Activated T-cell treated with anti-CD3 and anti-CD28 coated beads, Interleukin-2, amount 50 U/mL, for 72 hours (primary cell): ENCODE results near the gene ZFYVE28. TPM values are rescaled to one million over a fixed set of nuclear protein-coding genes. Genes with fewer than 3 reads are reported as not detected.
A peak's percentile ranks its signal among the peaks of the same experiment; 100 is the strongest.

Source experiments
- ATAC-seq, 2 donors: fragments of 150-1000 bp; cut with Tn5 transposase; replicated peaks in 1 of 2; 2 replicates each; pipeline ENCODE4 v1.10.0; 2021; ENCODE audit warnings: moderate library complexity in 2 of 2, mild to moderate bottlenecking in 1 of 2
- DNase-seq, 2 donors: peaks; one replicate each; pipeline ENCODE4 v3.0.0; 2021 to 2022; ENCODE audit warnings: mixed read lengths in 1 of 2
- H3K27ac Mint-ChIP-seq: one replicate; pipeline ENCODE4 v1.8.0; 2022; ENCODE audit warnings: mild to moderate bottlenecking, moderate library complexity, mixed read lengths
- H3K27me3 Mint-ChIP-seq: one replicate; pipeline ENCODE4 v1.8.0; 2022; ENCODE audit warnings: low read depth, mixed read lengths
- H3K36me3 Mint-ChIP-seq, 2 donors: one replicate each; pipeline ENCODE4 v1.8.0; 2022; ENCODE audit warnings: mixed read lengths in 2 of 2, mild to moderate bottlenecking in 1 of 2; ENCODE audit not compliant: insufficient read depth in 2 of 2
- H3K4me1 Mint-ChIP-seq: one replicate; pipeline ENCODE4 v1.8.0; 2022; ENCODE audit warnings: low read depth, mixed read lengths
- H3K4me3 Mint-ChIP-seq, 2 donors: one replicate each; pipeline ENCODE4 v1.8.0; 2022; ENCODE audit warnings: mild to moderate bottlenecking in 2 of 2, mixed read lengths in 2 of 2, moderate library complexity in 2 of 2
- H3K9me3 Mint-ChIP-seq, 2 donors: one replicate each; pipeline ENCODE4 v1.8.0; 2022; ENCODE audit warnings: mixed read lengths in 2 of 2
- total RNA-seq, 2 donors: library from RNA; stranded (reverse); gene quantifications; one replicate each; pipeline ENCODE4 v1.2.3, GENCODE V29; 2022

The ZFYVE28 gene
- total RNA-seq, 2 donors from 2014 or later, result 14.4 to 24.4 TPM

DNA sequence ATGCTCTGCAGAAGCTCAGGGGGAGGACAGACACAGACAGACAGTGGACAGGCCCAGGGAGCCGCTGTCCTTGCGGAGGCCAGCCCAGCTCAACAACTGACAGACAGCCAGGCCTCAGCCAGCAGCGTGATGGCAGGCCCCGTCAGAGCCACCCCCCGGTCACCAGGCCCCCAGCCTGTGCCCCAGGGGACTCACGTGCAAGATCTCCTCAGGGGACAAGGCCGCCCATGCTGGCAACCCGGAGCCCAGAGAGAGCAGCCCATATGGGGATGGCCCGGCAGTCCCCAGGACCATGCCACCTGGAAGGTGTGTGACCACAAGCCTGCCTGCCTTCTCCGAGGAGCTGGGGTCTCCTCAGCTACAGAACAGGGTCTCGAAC, 128.5 kb downstream of the ZFYVE28 start:
- DNase-seq, result no peak
- Mint-ChIP-seq H3K27ac (no peak overlapping the region), H3K4me3 (peak overlapping the region in 1 of 2 donors; percentile 50), H3K36me3 (peaks cover 3 to 5% of the 10 kb centered on the region in 2 donors), H3K4me1 (peaks cover 17% of the 10 kb centered on the region), H3K9me3 (peaks cover 0 to 2% of the 10 kb centered on the region in 2 donors), H3K27me3 (no peaks in the 10 kb centered on the region)
- no peak for ATAC-seq

GRCh38 chr4:2289311-2289954, 129.0 kb downstream of the ZFYVE28 start:
- Mint-ChIP-seq H3K27me3 (no peaks in the 10 kb centered on the region), H3K36me3 (peaks cover 3% of the 10 kb centered on the region in 2 donors), H3K4me3 (peak overlapping the region in 1 of 2 donors; percentile 50), H3K4me1 (peaks cover 17% of the 10 kb centered on the region), H3K27ac (no peak overlapping the region), H3K9me3 (peaks cover 0 to 2% of the 10 kb centered on the region in 2 donors)
- no peak for DNase-seq
- ATAC-seq, result no peak

GRCh38 chr4:2288051-2288541, 130.3 kb downstream of the ZFYVE28 start:
- H3K9me3 Mint-ChIP-seq, result no peaks in the 10 kb centered on the region
- no peak overlapping the region for H3K4me3 Mint-ChIP-seq
- H3K36me3 Mint-ChIP-seq, result no peaks in the 10 kb centered on the region
- ATAC-seq, result no peak
- H3K4me1 Mint-ChIP-seq, result peaks cover 20% of the 10 kb centered on the region
- H3K27ac Mint-ChIP-seq, result no peak overlapping the region
- no peak for DNase-seq
- H3K27me3 Mint-ChIP-seq, result no peaks in the 10 kb centered on the region

GRCh38 chr4:2287594-2287915, 130.9 kb downstream of the ZFYVE28 start:
- Mint-ChIP-seq H3K4me3 (no peak overlapping the region), H3K27me3 (no peaks in the 10 kb centered on the region), H3K9me3 (no peaks in the 10 kb centered on the region), H3K36me3 (no peaks in the 10 kb centered on the region), H3K4me1 (peaks cover 25% of the 10 kb centered on the region), H3K27ac (no peak overlapping the region)
- ATAC-seq (no peak), DNase-seq (no peak)

DNA sequence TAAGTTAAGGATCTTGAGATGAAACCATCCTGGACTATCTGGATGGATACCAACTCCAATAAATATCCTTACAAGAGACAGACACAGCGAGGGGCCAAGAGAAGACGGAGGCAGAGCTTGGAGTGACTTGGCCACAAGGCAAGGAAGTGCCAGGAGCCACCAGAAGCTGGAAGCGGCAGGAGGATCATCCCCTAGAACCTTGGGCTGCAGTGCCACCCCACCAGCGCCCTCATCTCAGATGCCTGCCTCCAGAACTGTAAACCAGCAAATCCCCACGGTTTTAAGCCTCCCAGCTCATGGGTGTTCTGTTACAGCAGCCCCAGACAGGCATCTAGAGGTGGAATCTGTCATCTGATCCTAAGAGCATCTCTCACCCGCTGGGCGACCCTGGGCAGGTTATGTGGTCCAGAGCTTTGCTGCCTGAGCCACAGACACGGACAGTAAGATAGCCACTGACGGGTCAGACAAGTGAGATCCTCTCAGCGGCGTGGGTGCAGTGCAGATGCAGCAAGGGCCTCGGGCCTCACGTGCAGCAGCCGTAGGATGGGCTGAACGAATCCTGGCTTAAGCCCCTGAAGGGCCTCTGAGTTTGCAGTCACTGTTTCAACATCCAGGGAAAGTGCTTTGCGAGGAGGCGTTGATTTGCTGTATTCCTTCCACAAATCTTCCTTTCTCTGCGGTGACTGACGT, 131.4 kb downstream of the ZFYVE28 start:
- no peaks in the 10 kb centered on the region for H3K9me3 Mint-ChIP-seq
- DNase-seq, result no peak
- H3K4me3 Mint-ChIP-seq, result no peak overlapping the region
- no peak for ATAC-seq
- peaks cover 30% of the 10 kb centered on the region for H3K4me1 Mint-ChIP-seq
- H3K36me3 Mint-ChIP-seq, result no peaks in the 10 kb centered on the region
- H3K27me3 Mint-ChIP-seq, result no peaks in the 10 kb centered on the region
- H3K27ac Mint-ChIP-seq, result no peak overlapping the region

DNA sequence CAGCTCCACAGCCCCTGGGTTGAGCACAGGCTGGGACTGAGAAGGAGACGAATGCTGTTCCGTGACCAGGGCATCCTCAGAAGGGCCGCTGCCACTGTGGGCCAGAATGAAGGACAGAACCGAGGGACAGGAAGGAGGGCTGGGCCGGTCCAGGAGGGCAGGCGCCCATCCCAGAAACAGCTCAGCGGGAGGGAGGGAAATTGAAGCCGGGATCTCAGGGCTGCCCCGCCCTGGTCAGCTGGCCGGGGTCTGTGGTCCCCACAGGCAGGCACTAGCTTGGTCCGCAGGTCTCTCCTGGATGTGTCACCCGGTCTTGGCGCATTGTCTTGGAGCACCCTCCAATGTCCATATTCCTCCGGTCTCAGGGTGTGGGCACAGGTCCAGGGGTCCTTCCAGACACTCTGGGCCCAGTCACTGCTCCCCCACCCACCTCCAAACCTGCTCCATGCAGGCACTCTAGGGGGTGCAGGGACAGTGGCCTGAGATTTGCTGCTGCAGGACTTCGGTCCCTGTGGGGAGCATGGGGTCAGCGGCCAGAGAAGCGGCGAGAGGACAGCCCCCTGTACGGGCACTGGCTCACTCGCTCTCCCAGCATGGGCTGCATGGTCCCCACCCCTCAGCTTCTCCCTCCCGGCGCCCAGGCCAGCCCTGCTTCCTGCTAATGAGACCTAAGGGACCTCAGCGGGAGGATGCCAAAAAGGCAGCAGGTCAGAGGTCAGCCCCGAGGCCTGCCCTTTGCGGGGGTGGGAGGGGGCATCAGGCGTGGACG, 132.6 kb downstream of the ZFYVE28 start:
- ATAC-seq (no peak), DNase-seq (no peak)
- no peaks in the 10 kb centered on the region for H3K27me3 Mint-ChIP-seq
- peaks cover 35% of the 10 kb centered on the region for H3K4me1 Mint-ChIP-seq
- no peak overlapping the region for H3K4me3 Mint-ChIP-seq
- H3K36me3 Mint-ChIP-seq, result no peaks in the 10 kb centered on the region
- H3K27ac Mint-ChIP-seq, result no peak overlapping the region
- H3K9me3 Mint-ChIP-seq, result no peaks in the 10 kb centered on the region

- no peak for DNase-seq
- Mint-ChIP-seq H3K27ac (no peak overlapping the region), H3K4me1 (peaks cover 35% of the 10 kb centered on the region), H3K4me3 (no peak overlapping the region), H3K9me3 (no peaks in the 10 kb centered on the region), H3K36me3 (no peaks in the 10 kb centered on the region), H3K27me3 (no peaks in the 10 kb centered on the region)
- no peak for ATAC-seq
Observed at GRCh38 chr4:2284934-2285612, 133.4 kb downstream of the ZFYVE28 start.

DNA sequence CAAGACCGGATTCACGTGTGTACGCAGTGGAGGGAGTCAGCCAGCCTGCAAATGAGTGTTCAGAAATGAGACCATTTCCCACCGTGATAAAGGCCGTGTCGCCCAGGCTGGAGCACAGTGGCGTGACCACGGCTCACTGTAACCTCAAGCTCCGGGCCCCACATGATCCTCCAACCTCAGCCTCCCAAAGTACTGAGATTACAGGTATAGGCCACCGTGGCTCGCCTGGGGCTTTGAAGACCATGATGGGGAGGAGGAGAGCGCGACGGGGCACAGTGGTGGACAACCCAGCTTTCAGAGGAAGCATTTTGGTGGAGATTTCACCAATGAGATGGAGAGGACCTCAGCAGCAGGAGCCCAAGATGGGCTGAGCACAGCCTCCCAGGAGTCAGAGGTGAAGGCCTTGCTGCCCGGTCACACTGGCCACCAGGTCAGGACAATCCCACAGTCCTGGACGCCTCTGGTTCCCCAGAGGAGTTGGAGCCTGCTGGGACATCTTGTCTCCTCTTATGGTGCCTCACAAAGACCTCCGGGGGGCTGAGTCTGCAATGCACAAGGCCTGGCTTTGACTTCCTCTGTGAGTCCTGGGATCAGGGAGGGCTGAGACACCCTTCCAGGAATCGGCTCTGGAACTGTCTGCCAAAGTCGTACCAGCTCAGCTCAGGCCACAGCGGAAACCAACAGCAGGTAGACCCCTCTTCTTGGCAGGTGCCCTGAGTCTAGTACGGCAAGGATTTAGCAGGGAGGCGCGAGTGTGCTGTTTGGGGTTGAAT, 134.1 kb downstream of the ZFYVE28 start:
- H3K4me1 Mint-ChIP-seq, result peaks cover 30% of the 10 kb centered on the region
- no peak for ATAC-seq
- H3K27ac Mint-ChIP-seq, result no peak overlapping the region
- no peaks in the 10 kb centered on the region for H3K36me3 Mint-ChIP-seq
- no peak for DNase-seq
- no peaks in the 10 kb centered on the region for H3K27me3 Mint-ChIP-seq
- no peak overlapping the region for H3K4me3 Mint-ChIP-seq
- no peaks in the 10 kb centered on the region for H3K9me3 Mint-ChIP-seq

GRCh38 chr4:2283199-2283711, 135.2 kb downstream of the ZFYVE28 start:
- Mint-ChIP-seq H3K36me3 (no peaks in the 10 kb centered on the region), H3K9me3 (no peaks in the 10 kb centered on the region), H3K4me1 (peaks cover 30% of the 10 kb centered on the region), H3K27ac (no peak overlapping the region), H3K4me3 (no peak overlapping the region), H3K27me3 (no peaks in the 10 kb centered on the region)
- no peak for ATAC-seq
- DNase-seq, result no peak

GRCh38 chr4:2281575-2282343, 136.7 kb downstream of the ZFYVE28 start:
- Mint-ChIP-seq H3K27ac (peak overlapping the region; percentile 73), H3K9me3 (no peaks in the 10 kb centered on the region), H3K4me1 (peaks cover 30% of the 10 kb centered on the region), H3K27me3 (no peaks in the 10 kb centered on the region), H3K4me3 (peak overlapping the region; percentile 58 to 60), H3K36me3 (no peaks in the 10 kb centered on the region)
- DNase-seq (peak; percentile 75 to 82), ATAC-seq (peak; percentile 94 to 96)

DNA sequence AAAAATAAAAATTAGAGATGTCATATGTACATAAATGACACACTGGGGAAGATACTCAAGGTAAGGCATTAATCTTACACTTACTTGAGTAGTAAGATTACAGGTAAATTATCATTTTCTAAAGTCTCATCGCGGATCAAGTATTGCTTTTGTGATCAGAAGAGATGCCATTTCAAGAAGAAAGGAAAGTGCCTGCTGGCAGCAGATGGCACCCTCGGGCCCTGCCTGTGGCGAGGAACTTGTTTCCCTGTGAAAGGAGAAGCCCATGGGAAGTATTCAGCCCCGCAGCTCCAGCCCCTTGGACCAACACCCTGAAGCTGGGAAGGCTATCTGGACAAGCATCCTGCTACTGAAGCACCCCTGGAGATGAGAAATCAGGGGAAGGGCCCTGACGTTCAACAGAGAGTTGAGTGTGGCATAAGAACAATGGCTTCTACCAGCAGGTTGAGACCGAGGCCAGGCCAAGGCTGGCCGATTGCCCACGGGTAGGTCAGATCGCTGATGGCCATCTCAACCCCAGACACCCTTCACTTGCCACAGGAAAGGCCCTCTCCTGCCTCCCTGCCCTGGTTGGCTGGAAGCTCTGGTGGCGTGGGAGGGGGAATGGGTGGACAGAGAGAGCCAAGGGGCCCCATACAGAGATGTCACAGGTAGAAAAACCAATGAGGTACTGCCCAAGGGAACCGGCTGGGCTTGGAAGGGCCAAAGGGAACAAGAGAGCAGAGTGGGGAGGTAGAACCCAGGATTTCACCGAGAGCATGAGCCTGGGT, 137.7 kb downstream of the ZFYVE28 start:
- Mint-ChIP-seq H3K4me1 (peaks cover 30% of the 10 kb centered on the region), H3K36me3 (no peaks in the 10 kb centered on the region), H3K27me3 (no peaks in the 10 kb centered on the region), H3K4me3 (peak overlapping the region; percentile 58 to 59), H3K9me3 (no peaks in the 10 kb centered on the region), H3K27ac (peak overlapping the region; percentile 72)
- DNase-seq (no peak), ATAC-seq (no peak)
